GM19351 (cell line): ENCODE data around the gene RNU1-4.
"Not testable (repeated sequence)": the region's sequence is repeated elsewhere in the genome, so short reads cannot be mapped to it uniquely, and the experiment has no call there.

Experiments
- ATAC-seq: cut with Tn5 transposase; IDR thresholded peaks from one replicate; pipeline ENCODE4 v1.9.1; 2021; ENCODE audit warnings: mild to moderate bottlenecking, moderate library complexity; ENCODE audit not compliant: unreplicated experiment

RNU1-4 gene

GRCh38 chr1:16740047-16740964 lies at the start of gene RNU1-4:
TSS of gene RNU1-4 (plus strand) at chr1:16740516.
- ATAC-seq, result peak; percentile 84

- not testable (repeated sequence) for ATAC-seq
Measured at GRCh38 chr1:16690971-16691682, 49.2 kb upstream of the RNU1-4 start.

GRCh38 chr1:16692283-16692682 lies 48.0 kb upstream of the RNU1-4 start:
- ATAC-seq, result not testable (repeated sequence)

GRCh38 chr1:16692717-16693448 lies 47.4 kb upstream of the RNU1-4 start:
- ATAC-seq, result not testable (repeated sequence)

GRCh38 chr1:16693449-16694307 lies 46.6 kb upstream of the RNU1-4 start:
- not testable (repeated sequence) for ATAC-seq

GRCh38 chr1:16694308-16694702 lies 46.0 kb upstream of the RNU1-4 start:
- ATAC-seq, result not testable (repeated sequence)

GRCh38 chr1:16696507-16697150 lies 43.7 kb upstream of the RNU1-4 start:
- ATAC-seq, result not testable (repeated sequence)

- ATAC-seq, result not testable (repeated sequence)
Measured at GRCh38 chr1:16697152-16697551, 43.2 kb upstream of the RNU1-4 start.

- ATAC-seq, result not testable (repeated sequence)
Measured at GRCh38 chr1:16699440-16699839, 40.9 kb upstream of the RNU1-4 start.

GRCh38 chr1:16700138-16700895 lies 40.0 kb upstream of the RNU1-4 start:
- not testable (repeated sequence) for ATAC-seq

- ATAC-seq, result not testable (repeated sequence)
Measured at GRCh38 chr1:16701189-16701588, 39.1 kb upstream of the RNU1-4 start.

- ATAC-seq, result not testable (repeated sequence)
Measured at GRCh38 chr1:16702280-16702679, 38.0 kb upstream of the RNU1-4 start.

- not testable (repeated sequence) for ATAC-seq
Measured at GRCh38 chr1:16703141-16703540, 37.2 kb upstream of the RNU1-4 start.

- ATAC-seq, result not testable (repeated sequence)
Measured at GRCh38 chr1:16703602-16704001, 36.7 kb upstream of the RNU1-4 start.

- not testable (repeated sequence) for ATAC-seq
Measured at GRCh38 chr1:16704076-16704475, 36.2 kb upstream of the RNU1-4 start.

- ATAC-seq, result not testable (repeated sequence)
Measured at GRCh38 chr1:16704502-16705100, 35.7 kb upstream of the RNU1-4 start.

GRCh38 chr1:16706302-16706701 lies 34.0 kb upstream of the RNU1-4 start:
- ATAC-seq, result not testable (repeated sequence)
